ENCODE data around the gene MTM1. TPM values are rescaled to one million over a fixed set of nuclear protein-coding genes. Genes with fewer than 3 reads are reported as not detected.
A peak's percentile ranks its signal among the peaks of the same experiment; 100 is the strongest.

Gene MTM1
- total RNA-seq, 1 donor from 2014 or later, result 11.4 TPM

DNA sequence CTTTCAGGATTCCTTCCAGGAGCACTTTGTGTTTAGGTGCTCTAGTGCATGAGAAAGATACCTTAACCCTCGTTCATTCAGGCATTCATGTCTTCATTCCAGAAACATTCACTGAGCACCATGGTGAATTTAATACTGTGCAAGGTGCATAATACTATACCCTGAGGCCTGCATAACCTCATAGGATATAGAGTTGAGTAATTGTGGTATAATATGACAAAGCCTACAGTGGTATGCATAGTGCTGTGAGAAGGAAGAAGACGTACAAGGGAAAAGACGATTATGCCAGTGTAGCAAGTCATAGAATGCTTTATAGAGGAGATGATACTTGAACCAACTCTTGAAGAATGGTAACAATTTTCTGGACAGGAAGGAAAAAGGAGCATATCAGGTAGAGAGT is 34.3 kb downstream of the MTM1 start:
- DNase-seq (ENCODE audit: low read depth in 2 of 2), result no peak

DNA sequence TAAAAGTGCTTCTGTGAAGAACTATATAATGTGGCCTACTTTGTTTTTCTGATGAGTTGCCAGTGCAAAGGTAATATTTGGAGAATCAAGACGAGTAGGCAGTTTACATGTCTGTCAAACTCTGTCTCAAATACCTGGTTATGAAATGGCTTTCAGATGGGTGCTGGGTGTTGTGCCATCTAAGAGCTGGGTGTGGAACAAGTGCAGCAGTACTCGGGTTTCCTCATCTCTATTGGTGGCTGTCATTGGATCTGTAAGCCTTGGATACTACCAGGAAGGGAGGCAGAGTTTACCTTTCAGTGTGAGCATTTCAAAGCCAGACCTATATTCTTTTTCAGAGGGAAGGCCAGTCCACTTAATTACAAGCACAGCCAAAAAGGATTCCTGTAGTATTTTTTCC is 37.2 kb downstream of the MTM1 start:
- no peak for DNase-seq (ENCODE audit: low read depth in 2 of 2)

- no peak for DNase-seq (ENCODE audit: low read depth in 2 of 2)
Measured at GRCh38 chrX:150607201-150607600, 38.8 kb downstream of the MTM1 start.

DNA sequence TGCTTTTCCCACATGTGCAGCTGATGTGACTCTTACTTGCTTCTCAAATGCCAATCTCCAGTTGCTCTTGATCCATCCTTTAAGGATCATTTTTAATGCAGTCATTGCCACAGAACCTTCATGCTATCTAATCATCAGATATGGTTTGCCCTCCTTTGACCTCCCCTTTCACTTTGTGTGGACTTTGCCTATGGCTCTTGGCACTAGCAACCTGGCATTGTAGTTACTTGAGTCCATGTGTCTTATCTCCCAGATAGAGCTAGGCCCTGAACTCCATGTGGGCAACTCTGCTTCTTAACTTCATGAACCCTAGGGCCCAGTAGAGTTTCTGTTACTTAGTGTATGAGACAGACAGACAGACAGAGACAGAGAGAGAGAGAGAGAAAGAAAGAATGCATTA is 41.6 kb downstream of the MTM1 start:
- no peak for DNase-seq (ENCODE audit: low read depth in 2 of 2)

- DNase-seq (ENCODE audit: low read depth in 2 of 2), result no peak
Measured at GRCh38 chrX:150610446-150610845, 42.0 kb downstream of the MTM1 start.

GRCh38 chrX:150615356-150615755 is 46.9 kb downstream of the MTM1 start:
- DNase-seq (ENCODE audit: low read depth in 2 of 2), result no peak

GRCh38 chrX:150616179-150616862 is 47.9 kb downstream of the MTM1 start:
- DNase-seq (ENCODE audit: low read depth in 2 of 2), result no peak

DNA sequence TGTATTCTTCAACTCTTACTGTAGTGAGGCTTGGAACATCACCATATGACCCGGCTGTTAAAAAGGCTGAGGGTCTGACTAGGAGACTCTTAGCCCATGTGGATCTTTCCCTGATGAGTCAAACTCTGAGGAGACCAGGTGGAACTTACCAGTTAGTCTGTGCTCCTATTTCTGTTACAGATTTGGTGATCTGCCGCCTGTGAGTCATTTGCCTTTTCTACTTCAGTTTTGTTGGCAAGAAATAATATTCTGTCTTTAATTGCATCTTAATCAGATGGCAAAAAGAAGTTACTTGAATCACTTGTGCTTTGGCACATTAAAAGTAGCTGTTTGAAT is 48.4 kb downstream of the MTM1 start:
- no peak for DNase-seq (ENCODE audit: low read depth in 2 of 2)

DNA sequence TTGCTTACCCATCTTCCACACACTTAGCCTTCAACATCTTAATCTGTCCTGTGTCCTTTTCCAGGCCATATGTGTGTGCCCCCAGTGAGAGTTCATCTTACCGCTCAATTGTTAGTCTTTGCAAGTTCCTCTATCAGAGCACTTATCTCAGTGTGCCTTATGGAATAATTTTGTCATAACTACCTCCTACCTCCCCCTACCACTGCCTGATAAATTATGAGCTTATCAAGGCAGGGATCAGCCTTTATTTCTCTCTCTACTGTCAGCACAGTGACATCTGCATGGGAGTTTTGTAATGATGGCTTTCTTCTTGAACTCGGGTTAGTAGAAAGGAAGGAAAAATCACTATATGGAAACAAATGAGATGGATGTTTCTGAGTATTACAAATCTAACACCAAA is 53.2 kb downstream of the MTM1 start:
- no peak for DNase-seq (ENCODE audit: low read depth in 2 of 2)

DNA sequence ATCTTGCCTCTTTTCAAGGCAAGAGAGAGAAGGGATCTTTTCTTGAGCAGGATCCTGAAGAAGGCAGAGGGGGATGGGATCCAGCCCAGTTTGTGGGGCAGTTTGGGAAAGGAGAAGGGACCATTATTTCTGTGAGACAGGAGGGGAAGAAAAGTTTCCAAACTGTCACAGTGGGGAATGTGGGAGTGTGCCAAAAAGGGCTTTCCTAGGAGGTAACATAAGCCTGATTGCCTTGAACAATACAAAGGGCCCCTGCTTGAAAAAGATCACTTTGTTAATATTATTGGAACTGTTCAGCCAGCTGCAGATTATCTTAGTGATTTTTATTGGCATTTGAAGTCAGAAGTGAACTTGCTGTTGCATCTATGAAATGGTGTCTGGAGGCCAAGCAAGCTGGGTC is 55.2 kb downstream of the MTM1 start:
- DNase-seq (ENCODE audit: low read depth in 2 of 2), result no peak

- DNase-seq (ENCODE audit: low read depth in 2 of 2), result no peak
Measured at GRCh38 chrX:150625097-150625496, 56.7 kb downstream of the MTM1 start.

- DNase-seq (ENCODE audit: low read depth in 2 of 2), result no peak
Measured at GRCh38 chrX:150625875-150626274, 57.5 kb downstream of the MTM1 start.

DNA sequence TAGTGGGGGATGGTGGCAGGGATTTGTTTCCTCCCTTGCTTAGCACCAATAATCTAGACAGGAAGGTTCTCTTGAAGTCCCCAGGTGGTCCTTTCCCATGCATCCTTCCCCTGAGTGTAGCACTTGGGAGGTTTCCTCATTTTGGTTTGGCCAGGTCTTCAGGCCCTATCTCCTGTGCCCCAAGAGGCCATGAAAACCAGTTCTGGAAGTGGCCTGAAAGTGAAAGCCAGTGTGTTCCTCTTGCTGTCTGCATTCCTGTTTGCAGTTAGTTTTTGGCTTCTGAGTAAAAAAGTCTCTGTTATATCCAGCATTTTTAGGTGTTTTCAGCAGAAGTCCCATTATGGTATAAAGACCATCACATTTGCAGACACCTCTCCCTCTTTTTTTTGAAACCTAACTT is 59.5 kb downstream of the MTM1 start:
- no peak for DNase-seq (ENCODE audit: low read depth in 2 of 2)

- DNase-seq (ENCODE audit: low read depth in 2 of 2), result peak; percentile 16 to 60
Measured at GRCh38 chrX:150635952-150636351, 67.5 kb downstream of the MTM1 start.

- no peak for DNase-seq (ENCODE audit: low read depth in 2 of 2)
Measured at GRCh38 chrX:150642423-150642822, 74.0 kb downstream of the MTM1 start.

- DNase-seq (ENCODE audit: low read depth in 2 of 2), result peak in 1 of 2 donors; percentile 17
Measured at GRCh38 chrX:150643271-150643670, 74.8 kb downstream of the MTM1 start.

- no peak for DNase-seq (ENCODE audit: low read depth in 2 of 2)
Measured at GRCh38 chrX:150643958-150644357, 75.5 kb downstream of the MTM1 start.

DNA sequence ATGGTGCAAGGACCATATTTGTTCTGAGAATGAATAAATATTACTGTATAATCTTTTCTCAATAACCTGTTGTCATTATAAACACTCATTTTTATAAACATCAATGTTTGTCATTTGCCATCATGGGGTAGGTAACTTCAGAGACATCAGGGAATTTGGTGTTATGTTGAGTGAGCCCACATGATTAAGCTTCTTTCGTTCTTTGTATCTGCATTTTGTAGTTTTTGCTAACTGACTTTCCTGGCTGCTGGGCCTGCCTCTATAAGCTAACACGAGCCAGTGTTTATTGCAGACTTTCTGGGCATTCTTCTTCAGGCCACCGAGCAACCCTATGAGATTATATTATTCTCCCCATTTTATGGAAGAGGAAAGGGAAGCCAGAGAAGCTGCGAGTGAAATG is 76.0 kb downstream of the MTM1 start:
- no peak for DNase-seq (ENCODE audit: low read depth in 2 of 2)

DNA sequence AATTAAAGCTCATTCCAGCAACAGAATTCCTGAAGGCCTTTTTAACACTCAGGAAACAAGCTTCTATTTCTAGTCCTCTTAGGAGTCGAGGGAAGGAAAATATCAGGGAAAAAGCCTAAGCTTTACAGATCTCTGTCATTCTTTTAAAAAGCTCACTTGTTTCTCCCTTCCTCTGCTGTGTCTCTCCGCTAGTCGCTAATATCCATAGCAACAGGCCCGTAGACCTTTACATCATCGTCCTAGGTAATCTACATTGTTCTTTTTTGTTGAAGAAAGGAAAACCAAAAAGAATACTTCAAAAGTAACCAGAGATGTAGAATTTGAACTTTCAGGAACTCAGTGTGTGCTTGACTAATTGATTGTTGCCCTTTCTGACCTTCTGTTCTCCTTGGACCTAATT is 78.9 kb downstream of the MTM1 start:
- DNase-seq (ENCODE audit: low read depth in 2 of 2), result peak in 1 of 2 donors; percentile 57

GRCh38 chrX:150648296-150648940 is 80.0 kb downstream of the MTM1 start:
- DNase-seq (ENCODE audit: low read depth in 2 of 2), result peak in 1 of 2 donors; percentile 58

GRCh38 chrX:150649096-150649870 is 80.9 kb downstream of the MTM1 start:
- DNase-seq (ENCODE audit: low read depth in 2 of 2), result peak in 1 of 2 donors; percentile 80

GRCh38 chrX:150651906-150652305 is 83.5 kb downstream of the MTM1 start:
- no peak for DNase-seq (ENCODE audit: low read depth in 2 of 2)

GRCh38 chrX:150655788-150656187 is 87.4 kb downstream of the MTM1 start:
- no peak for DNase-seq (ENCODE audit: low read depth in 2 of 2)

Measured in dermis microvascular lymphatic vessel endothelial cell (primary cell).